T-helper 2 cell treated with Interferon-gamma antibody and Interleukin-4, amounts not matched to agents 100 ng/mL and 5 ng/mL, for 36 hours (primary cell): ENCODE data around the gene ATF7IP2. TPM values are rescaled to one million over a fixed set of nuclear protein-coding genes. Genes with fewer than 3 reads are reported as not detected.
"Not testable (repeated sequence)": the region's sequence is repeated elsewhere in the genome, so short reads cannot be mapped to it uniquely, and the experiment has no call there.

Experiments used
- intact Hi-C: fragments of 100-400 bp; cut with micrococcal nuclease; formaldehyde crosslinking; loops from one replicate; pipeline ENCODE4 v1.15.1; 2023
- total RNA-seq: library from RNA; stranded (reverse); gene quantifications from 2 replicates; pipeline ENCODE4 v1.2.3, GENCODE V29; 2022

ATF7IP2 gene
- total RNA-seq, 1 donor from 2014 or later, result 41.9 TPM

- intact Hi-C loops, result no loop called here
Observed at GRCh38 chr16:10441726-10442125, 55.9 kb downstream of the ATF7IP2 start.

GRCh38 chr16:10447289-10447688 is 61.4 kb downstream of the ATF7IP2 start:
- intact Hi-C loops, result no loop called here

- intact Hi-C loops, result not testable (repeated sequence)
Observed at GRCh38 chr16:10452208-10453158, 66.6 kb downstream of the ATF7IP2 start.

GRCh38 chr16:10453159-10453510 is 67.3 kb downstream of the ATF7IP2 start:
- intact Hi-C loops, result no loop called here

GRCh38 chr16:10465821-10466220 is 80.0 kb downstream of the ATF7IP2 start:
- intact Hi-C loops, result no loop called here

GRCh38 chr16:10466313-10466712 is 80.5 kb downstream of the ATF7IP2 start:
- intact Hi-C loops, result no loop called here

GRCh38 chr16:10466861-10467260 is 81.0 kb downstream of the ATF7IP2 start:
- intact Hi-C loops, result no loop called here

GRCh38 chr16:10476636-10477035 is 90.8 kb downstream of the ATF7IP2 start:
- intact Hi-C loops, result not testable (repeated sequence)

GRCh38 chr16:10480151-10480550 is 94.3 kb downstream of the ATF7IP2 start:
- intact Hi-C loops, result no loop called here

GRCh38 chr16:10485159-10485558 is 99.3 kb downstream of the ATF7IP2 start:
- intact Hi-C loops, result no loop called here

- intact Hi-C loops, result no loop called here
Observed at GRCh38 chr16:10485698-10486382, 100.0 kb downstream of the ATF7IP2 start.

GRCh38 chr16:10490141-10490540 is 104.3 kb downstream of the ATF7IP2 start:
- intact Hi-C loops, result no loop called here

GRCh38 chr16:10493276-10493675 is 107.4 kb downstream of the ATF7IP2 start:
- intact Hi-C loops, result no loop called here

- intact Hi-C loops, result no loop called here
Observed at GRCh38 chr16:10494343-10495030, 108.6 kb downstream of the ATF7IP2 start.

GRCh38 chr16:10495031-10495345 is 109.1 kb downstream of the ATF7IP2 start:
- intact Hi-C loops, result no loop called here

GRCh38 chr16:10497132-10498101 is 111.6 kb downstream of the ATF7IP2 start:
- intact Hi-C loops, result no loop called here

GRCh38 chr16:10500582-10500981 is 114.7 kb downstream of the ATF7IP2 start:
- intact Hi-C loops, result no loop called here

GRCh38 chr16:10501016-10501607 is 115.3 kb downstream of the ATF7IP2 start:
- intact Hi-C loops, result no loop called here

GRCh38 chr16:10502776-10503175 is 116.9 kb downstream of the ATF7IP2 start:
- intact Hi-C loops, result no loop called here

GRCh38 chr16:10504404-10504885 is 118.6 kb downstream of the ATF7IP2 start:
- intact Hi-C loops, result no loop called here
